DMS 273 (cell line): ENCODE data around the gene ESYT2.

Experiments
- DNase-seq: peaks from one replicate; lab custom pipeline; 2025; ENCODE audit not compliant: unreplicated experiment; lab: John Stamatoyannopoulos, UW

The ESYT2 gene

DNA sequence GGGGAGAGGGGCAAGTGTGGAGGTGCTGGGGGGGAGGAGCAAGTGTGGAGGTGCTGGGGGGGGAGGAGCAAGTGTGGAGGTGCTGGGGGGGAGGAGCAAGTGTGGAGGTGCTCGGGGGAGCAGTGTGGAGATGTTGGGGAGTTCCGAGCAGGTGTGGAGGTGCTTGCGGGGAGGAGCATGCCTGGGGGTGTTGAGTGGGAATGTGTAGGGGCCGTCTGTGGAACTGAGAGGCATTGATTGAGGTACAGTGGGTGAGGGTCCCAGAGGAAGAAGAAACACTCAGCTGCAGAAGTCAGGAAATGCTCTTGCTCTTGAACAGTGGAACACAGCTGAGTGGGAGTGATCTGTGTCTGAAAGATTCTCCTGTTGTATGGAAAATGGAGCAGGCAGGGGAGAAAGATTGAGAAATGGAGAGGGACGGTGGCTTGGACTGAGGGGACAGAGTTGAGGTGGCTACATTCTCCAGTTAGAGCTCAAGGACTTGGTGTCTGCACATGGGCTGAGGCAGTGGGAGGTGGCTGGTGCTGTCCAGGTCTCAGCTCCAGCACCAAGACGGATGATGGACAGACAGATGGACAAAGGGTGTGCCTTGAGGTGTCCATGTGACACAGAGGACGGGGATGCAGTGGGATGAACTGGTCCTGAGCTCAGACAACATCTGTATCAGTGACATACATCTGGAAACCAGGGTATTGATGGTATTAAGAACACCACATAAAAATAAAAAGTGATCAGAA lies 99.5 kb downstream of the ESYT2 start:
- DNase-seq = no peak

DNA sequence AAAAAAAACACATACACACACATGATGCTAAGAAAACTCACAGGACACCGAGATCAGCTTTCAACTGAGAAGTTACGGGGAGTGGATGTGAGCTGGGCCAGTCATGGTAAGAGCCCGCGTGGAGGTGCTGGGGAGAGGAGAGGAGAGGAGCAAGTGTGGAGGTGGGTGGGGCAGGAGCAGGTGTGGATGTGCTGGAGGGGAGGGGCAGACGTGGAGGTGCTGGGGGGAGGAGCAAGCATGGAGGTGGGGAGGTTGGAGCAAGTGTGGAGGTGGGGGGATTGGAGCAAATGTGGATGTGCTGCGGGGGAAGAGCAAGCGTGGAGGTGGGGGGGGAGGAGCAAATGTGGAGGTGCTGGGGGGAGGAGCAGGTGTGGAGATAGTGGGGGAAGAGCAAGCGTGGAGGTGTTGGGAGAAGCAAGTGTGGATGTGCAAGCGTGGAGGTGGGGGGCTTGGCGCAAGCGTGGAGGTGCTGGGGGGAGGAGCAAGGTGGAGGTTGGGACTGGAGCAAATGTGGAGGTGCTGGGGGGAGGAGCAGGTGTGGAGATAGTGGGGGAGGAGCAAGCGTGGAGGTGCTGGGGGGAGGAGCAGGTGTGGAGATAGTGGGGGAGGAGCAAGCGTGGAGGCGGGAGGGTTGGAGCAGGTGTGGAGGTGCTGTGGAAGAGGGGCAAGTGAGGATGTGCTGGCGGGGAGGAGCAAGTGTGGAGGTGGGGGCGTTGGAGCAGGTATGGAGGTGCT lies 100.2 kb downstream of the ESYT2 start:
- no peak for DNase-seq

- no peak for DNase-seq
These were observed 101.6 kb downstream of the ESYT2 start for GRCh38 chr7:158727690-158728089.

GRCh38 chr7:158726277-158726807 lies 103.0 kb downstream of the ESYT2 start:
- DNase-seq = peak; percentile 56

DNA sequence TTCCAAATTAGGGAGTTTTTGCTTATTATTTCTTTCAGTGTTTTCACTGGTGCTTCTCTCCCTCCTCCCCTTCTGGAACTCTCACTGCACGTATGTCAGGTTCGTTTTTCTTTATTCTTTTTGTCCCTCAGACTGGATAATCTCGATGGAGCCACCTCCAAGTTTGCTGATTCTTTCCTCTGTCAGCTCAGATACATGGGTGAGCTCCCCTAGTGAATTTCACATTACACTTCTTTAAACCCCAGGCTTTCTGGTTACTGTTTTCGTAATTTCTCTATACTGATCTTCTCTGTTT lies 103.9 kb downstream of the ESYT2 start:
- no peak for DNase-seq

GRCh38 chr7:158724658-158725505 lies 104.4 kb downstream of the ESYT2 start:
- DNase-seq = no peak

DNA sequence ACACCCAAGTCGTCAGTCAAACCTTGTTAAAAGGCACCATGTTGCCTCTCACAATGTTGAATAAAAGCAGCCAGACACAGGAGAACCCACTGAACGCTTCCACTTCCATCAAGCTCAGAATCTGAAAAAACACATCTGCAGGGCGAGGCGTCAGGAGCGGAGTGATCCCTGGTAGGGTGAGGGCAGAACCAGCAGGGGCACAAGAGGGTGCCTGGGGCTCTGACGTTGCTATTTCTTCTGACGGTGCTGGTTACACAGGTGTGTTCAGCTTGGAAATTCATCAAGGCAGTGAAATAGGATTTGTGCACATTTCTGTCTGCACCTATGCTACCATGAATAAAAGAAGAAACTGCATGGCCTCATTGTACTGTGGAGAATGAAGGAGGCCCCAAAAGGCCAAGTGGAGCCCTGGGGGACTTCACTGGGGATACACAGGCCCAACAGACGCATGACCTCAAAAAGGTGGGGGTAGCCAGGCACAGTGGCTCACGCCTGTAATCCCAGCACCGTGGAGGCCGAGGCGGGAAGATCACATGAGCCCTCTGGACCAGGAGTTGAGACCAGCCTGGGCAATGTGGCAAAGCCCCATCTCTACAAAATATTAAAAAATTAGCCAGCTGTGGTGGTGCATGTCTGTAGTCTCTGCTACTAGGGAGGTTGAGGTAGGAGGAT lies 105.5 kb downstream of the ESYT2 start:
- no peak for DNase-seq

DNA sequence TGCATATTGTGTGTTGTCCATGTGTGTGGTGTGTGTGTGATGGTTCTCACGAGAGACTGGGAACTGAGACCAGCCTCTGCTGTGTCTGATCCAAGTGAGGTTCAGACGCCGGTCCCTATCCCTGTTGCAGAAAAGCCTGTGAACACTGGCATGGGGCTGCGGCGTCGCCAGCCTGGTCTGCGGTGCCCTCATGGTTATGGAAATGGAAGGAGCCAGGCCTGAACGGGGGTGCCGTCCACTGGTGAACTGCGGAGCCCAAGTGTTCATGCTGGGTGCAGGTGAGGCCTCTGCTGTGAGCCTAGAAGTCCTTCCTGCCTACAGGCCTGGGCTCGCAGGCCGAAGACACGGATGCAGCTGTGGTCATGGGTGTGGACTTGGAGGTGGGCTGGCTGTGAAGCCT lies 106.0 kb downstream of the ESYT2 start:
- no peak for DNase-seq

DNA sequence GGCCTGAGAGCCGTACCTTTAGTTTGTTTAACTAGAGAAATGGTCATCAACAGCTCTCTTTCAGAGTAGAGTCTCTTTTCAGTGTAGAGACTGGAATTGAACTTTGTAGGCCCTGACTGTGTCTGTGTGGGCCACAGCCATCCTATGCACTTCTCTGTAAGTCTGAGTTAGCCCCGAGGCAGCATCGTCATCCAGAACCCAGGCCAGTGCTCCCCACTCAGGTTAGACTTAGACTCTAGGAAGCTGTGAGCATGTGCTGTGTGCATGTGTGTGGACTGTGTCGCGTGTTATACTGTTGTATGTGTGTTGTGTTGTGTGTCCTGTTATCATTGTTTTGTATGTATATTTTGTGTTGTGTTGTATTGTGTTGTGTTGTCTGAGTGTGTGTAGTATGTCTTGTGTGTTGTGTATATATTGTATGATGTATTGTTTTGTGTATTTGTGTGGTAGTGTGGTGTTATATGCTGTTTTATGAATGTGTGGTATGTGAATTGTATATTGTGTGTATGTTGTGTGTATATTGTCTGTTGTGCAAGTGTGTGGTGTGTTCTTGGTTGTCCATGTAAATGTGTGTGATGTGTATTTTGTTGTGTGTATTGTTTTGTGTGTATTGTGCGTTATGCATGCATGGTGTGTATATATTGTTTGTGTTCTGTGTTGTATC lies 106.6 kb downstream of the ESYT2 start:
- DNase-seq = no peak

- DNase-seq = no peak
These were observed 109.2 kb downstream of the ESYT2 start for GRCh38 chr7:158720112-158720511.

DNA sequence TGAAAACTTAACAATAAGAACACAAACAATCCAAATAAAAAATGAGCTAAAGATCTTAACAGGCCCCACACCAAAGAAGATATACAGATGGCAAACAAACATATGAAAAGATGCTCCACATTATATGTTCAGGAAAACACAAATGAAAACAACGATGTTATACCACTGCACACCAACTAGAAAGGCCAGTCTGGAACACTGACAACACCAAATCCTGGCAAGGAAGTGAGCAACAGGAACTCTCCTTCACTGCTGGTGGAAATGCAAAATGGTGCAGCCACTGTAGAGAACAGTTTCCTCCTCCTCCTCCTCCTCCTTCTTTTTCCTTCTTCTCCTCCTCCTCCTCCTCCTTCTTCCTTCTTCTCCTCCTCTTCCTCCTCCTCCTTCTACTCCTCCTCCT lies 112.5 kb downstream of the ESYT2 start:
- DNase-seq = peak; percentile 54

GRCh38 chr7:158710651-158711102 lies 118.6 kb downstream of the ESYT2 start:
- DNase-seq = no peak

- peak; percentile 66 for DNase-seq
These were observed 121.7 kb downstream of the ESYT2 start for GRCh38 chr7:158707610-158708009.

DNA sequence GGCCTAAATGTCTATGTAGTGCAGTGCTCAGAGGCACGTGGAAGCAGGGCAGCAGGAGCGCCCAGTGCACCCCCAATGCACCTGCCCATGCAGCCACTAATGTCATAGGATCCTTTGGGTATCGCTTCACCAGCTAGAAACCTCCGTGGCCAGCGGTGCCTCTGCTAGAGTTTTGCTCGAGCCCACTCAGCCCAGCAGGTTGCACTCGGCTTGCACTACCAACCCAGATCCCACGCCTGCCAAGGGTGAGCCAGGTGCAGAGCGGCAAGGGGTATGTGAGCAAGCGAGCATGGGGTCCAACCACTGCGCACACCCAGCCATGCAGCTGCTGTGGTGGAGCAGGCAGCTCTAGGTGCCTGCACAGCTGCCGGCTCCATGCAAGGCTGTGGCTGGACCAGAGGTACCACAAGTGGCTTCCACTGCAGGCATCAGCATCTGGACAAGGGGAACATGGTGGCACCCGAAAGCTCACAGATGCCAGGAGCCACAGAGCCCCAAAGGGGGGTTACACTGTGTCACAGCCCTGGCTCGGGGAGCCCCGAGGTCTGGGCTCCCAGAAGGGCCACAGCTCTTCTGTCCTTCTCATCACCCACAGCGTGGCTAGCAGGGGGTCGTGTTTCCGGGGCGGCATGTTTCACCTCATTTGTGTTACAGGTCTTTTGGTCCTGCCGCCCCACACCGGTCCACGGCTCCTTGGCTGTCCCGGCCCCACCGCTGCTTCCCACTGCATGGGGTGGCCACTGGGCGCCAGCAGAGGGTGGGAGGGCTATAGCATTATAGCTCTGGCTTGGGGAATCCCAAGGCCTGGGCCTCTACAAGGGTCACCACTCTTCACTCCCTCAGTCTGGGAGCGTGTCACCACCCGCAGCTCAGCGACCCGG lies 122.4 kb downstream of the ESYT2 start:
- no peak for DNase-seq

DNA sequence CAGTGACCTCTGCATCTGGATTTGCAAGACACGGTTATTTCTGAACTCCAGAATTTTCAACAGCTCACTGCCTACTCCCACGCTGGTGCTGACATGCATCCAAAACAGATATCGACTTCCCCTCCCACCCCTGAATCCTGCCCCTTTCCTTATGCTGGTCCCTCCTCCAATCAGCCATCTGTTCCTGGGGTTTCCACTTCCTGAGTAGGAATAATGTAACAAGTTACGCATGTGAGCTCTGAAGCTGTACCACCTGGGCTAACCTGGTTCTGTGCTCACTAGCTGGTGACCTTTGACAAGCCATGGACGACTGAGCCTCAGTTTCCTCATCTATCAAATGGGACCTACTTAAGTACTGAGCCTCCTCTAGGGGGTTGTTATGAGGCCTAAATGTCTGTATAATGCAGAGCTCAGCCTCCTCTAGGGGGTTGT lies 123.0 kb downstream of the ESYT2 start:
- peak; percentile 91 for DNase-seq

DNA sequence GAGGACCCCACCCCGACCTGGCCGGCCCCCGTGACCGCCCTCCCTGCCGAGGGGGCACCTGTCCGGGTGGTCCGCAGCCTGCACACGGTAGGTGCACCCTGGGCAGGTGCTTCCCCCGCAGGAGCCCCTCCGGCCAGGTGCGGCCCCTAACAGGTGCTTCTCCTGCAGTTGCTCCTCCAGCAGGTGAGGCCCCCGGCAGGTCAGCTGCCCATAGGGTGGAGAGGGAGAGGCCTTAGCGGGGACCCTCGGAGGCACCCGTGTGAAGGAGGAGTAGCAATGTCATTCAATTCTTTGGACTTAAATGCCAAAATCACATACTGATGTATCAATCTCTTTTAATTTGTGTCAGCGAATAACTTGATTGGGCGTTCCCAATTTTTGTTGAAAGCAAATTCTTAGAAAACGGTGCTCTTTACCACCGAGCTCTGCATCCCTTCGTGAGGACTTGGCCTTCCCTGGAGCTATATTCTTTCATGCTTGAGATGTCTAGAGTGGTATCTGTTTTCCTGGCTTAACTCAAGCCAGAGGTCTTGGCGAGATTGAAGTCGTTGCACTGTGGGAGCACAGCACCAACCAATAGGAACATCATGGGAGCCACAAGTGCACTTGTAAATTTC lies 124.0 kb downstream of the ESYT2 start:
- DNase-seq = peak; percentile 66

GRCh38 chr7:158704524-158705233 lies 124.6 kb downstream of the ESYT2 start, which contains the start of gene NCAPG2:
Gene NCAPG2 (minus strand): TSS chr7:158704804. CDS start chr7:158701899, 2,905 bp downstream.
- peak; percentile 100 for DNase-seq
